SK-N-SH treated with all-trans-retinoic acid at 6 μM for 48 hours (cell line): ENCODE data around the gene TRAPPC4.

Experiments
- ATAC-seq: fragments of 200-7000 bp; cut with Tn5 transposase; 3 replicates; pipeline ENCODE4 v1.9.1; 2020; ENCODE audit warnings: mild to moderate bottlenecking, moderate library complexity
- ARNTL ChIP-seq: fragments of 450-650 bp; formaldehyde crosslinking; IDR thresholded peaks from 2 replicates; pipeline ENCODE4 v1.5.0; 2020; ENCODE audit warnings: low read depth, mild to moderate bottlenecking, moderate library complexity, borderline replicate concordance
- BACH2 ChIP-seq: fragments of 250-450 bp; sonication (Bioruptor Pico); IDR thresholded peaks from 2 replicates; pipeline ENCODE4 v1.9.0; 2021; ENCODE audit warnings: mild to moderate bottlenecking, borderline replicate concordance
- CREB5 ChIP-seq: fragments of 250-450 bp; sonication (Bioruptor Pico); IDR thresholded peaks from 2 replicates; pipeline ENCODE4 v1.5.1; 2020; ENCODE audit warnings: low read depth, mild to moderate bottlenecking, moderate library complexity
- CSDC2 ChIP-seq: fragments of 250-450 bp; sonication (Bioruptor Pico); IDR thresholded peaks from 2 replicates; pipeline ENCODE4 v1.5.0; 2020; ENCODE audit warnings: mild to moderate bottlenecking, moderate library complexity
- ESRRG ChIP-seq: fragments of 250-450 bp; sonication (Bioruptor Pico); IDR thresholded peaks from 2 replicates; pipeline ENCODE4 v1.6.1; 2021; ENCODE audit warnings: mild to moderate bottlenecking
- GLIS3 ChIP-seq: fragments of 250-450 bp; sonication (Bioruptor Pico); IDR thresholded peaks from 2 replicates; pipeline ENCODE4 v1.5.0; 2020; ENCODE audit warnings: mild to moderate bottlenecking, moderate library complexity
- OSR1 ChIP-seq: fragments of 250-450 bp; sonication (Bioruptor Pico); IDR thresholded peaks from 2 replicates; pipeline ENCODE4 v1.8.0; 2022; ENCODE audit warnings: moderate library complexity, mild to moderate bottlenecking, inconsistent platforms
- POU6F1 ChIP-seq: fragments of 250-450 bp; sonication (Bioruptor Pico); IDR thresholded peaks from 2 replicates; pipeline ENCODE4 v1.8.0; 2021; ENCODE audit warnings: low read depth, mild to moderate bottlenecking, moderate library complexity, borderline replicate concordance
- PPARA ChIP-seq: fragments of 250-450 bp; sonication (Bioruptor Pico); IDR thresholded peaks from 2 replicates; pipeline ENCODE4 v1.5.0; 2020; ENCODE audit warnings: mild to moderate bottlenecking, borderline replicate concordance
- RARB ChIP-seq: fragments of 250-450 bp; sonication (Bioruptor Pico); IDR thresholded peaks from 2 replicates; pipeline ENCODE4 v1.8.0; 2021; ENCODE audit warnings: mild to moderate bottlenecking, moderate library complexity
- SNAI2 ChIP-seq: fragments of 250-450 bp; sonication (Bioruptor Pico); IDR thresholded peaks from 2 replicates; pipeline ENCODE4 v1.5.0; 2020; ENCODE audit warnings: mild to moderate bottlenecking, moderate library complexity
- TOX ChIP-seq: fragments of 250-450 bp; sonication (Bioruptor Pico); IDR thresholded peaks from 2 replicates; pipeline ENCODE4 v1.8.0; 2021; ENCODE audit warnings: mild to moderate bottlenecking, moderate library complexity, borderline replicate concordance
- ZFP3 ChIP-seq: fragments of 250-450 bp; sonication (Bioruptor Pico); IDR thresholded peaks from 2 replicates; pipeline ENCODE4 v1.5.0; 2020; ENCODE audit warnings: mild to moderate bottlenecking, moderate library complexity
- ZFP30 ChIP-seq: fragments of 450-650 bp; formaldehyde crosslinking; IDR thresholded peaks from 2 replicates; pipeline ENCODE4 v1.5.0; 2022; ENCODE audit warnings: mild to moderate bottlenecking, moderate library complexity
- ZNF565 ChIP-seq: fragments of 450-650 bp; formaldehyde crosslinking; conservative IDR thresholded peaks from 2 replicates; pipeline ENCODE4 v1.5.0; 2020; ENCODE audit warnings: low read depth, mild to moderate bottlenecking, moderate library complexity
- ZNF70 ChIP-seq: fragments of 450-650 bp; formaldehyde crosslinking; IDR thresholded peaks from 2 replicates; pipeline ENCODE4 v1.5.0; 2020; ENCODE audit warnings: mild to moderate bottlenecking, moderate library complexity
- ZNF8 ChIP-seq: fragments of 450-650 bp; formaldehyde crosslinking; IDR thresholded peaks from 2 replicates; pipeline ENCODE4 v1.5.0; 2020; ENCODE audit warnings: mild to moderate bottlenecking, moderate library complexity
- TF ChIP-seq, protein P1 (sequence below): fragments of 250-450 bp; sonication (Bioruptor Pico); IDR thresholded peaks from 2 replicates; pipeline ENCODE4 v1.8.0; 2020; ENCODE audit warnings: mild to moderate bottlenecking, moderate library complexity, borderline replicate concordance
- TF ChIP-seq, protein P2 (sequence below): fragments of 250-450 bp; sonication (Bioruptor Pico); IDR thresholded peaks from 2 replicates; pipeline ENCODE4 v1.5.1; 2021; ENCODE audit warnings: mild to moderate bottlenecking, moderate library complexity
- TF ChIP-seq, protein P3 (sequence below): fragments of 250-450 bp; sonication (Bioruptor Pico); IDR thresholded peaks from 2 replicates; pipeline ENCODE4 v1.5.0; 2020; ENCODE audit warnings: mild to moderate bottlenecking, moderate library complexity

The TRAPPC4 gene

DNA sequence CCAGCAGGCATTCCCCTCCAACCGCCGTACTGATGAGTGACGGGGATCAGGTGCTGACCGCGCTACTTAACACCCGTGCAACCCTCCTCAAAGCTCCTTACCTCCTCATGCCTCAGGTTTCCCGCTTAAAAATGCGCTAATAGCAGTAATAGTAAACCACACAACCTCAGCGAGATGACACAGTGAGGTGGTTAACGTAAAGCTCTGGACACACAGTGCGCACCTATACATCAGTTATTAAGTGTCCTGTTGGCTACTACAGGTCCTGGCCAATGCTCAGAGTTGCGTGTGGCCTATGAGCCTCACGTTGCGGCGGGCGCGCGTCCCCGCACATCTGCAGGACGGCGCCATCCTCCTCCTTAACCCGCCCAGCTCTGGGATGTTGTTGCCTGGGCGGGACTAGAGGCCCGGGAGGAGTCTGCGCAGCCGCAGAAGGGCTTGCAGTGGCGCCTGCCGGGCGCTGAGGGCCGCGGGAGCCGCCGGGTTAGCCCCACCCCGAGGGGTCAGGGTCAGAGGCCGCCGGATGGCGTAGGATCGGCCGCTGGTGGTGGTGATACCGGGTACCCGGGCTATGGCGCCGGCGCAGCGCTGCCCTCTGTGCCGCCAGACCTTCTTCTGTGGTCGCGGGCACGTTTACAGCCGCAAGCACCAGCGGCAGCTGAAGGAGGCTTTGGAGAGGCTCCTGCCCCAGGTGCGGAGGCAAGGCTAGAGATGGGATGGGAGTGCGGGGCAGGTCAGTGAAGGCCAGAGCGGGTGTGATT lies 20.8 kb upstream of the TRAPPC4 start, which contains the start of gene CENATAC:
Gene CENATAC (plus strand): TSS at position 512 of the 761 bp plus-strand sequence. CDS start 60 bp downstream, at position 572.
- TF ChIP-seq PPARA (CRISPR knock-in tag) (no peak), ESRRG (CRISPR knock-in tag) (no peak), TOX (CRISPR knock-in tag) (no peak), SNAI2 (CRISPR knock-in tag) (no peak), CREB5 (no peak), OSR1 (CRISPR knock-in tag) (no peak), POU6F1 (CRISPR knock-in tag) (no peak), ZFP3 (CRISPR knock-in tag) (no peak), ZNF70 (CRISPR knock-in tag) (no peak)
- TF ChIP-seq, protein P1, sequence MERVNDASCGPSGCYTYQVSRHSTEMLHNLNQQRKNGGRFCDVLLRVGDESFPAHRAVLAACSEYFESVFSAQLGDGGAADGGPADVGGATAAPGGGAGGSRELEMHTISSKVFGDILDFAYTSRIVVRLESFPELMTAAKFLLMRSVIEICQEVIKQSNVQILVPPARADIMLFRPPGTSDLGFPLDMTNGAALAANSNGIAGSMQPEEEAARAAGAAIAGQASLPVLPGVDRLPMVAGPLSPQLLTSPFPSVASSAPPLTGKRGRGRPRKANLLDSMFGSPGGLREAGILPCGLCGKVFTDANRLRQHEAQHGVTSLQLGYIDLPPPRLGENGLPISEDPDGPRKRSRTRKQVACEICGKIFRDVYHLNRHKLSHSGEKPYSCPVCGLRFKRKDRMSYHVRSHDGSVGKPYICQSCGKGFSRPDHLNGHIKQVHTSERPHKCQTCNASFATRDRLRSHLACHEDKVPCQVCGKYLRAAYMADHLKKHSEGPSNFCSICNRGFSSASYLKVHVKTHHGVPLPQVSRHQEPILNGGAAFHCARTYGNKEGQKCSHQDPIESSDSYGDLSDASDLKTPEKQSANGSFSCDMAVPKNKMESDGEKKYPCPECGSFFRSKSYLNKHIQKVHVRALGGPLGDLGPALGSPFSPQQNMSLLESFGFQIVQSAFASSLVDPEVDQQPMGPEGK (CRISPR knock-in tag), result no peak
- TF ChIP-seq, protein P2, sequence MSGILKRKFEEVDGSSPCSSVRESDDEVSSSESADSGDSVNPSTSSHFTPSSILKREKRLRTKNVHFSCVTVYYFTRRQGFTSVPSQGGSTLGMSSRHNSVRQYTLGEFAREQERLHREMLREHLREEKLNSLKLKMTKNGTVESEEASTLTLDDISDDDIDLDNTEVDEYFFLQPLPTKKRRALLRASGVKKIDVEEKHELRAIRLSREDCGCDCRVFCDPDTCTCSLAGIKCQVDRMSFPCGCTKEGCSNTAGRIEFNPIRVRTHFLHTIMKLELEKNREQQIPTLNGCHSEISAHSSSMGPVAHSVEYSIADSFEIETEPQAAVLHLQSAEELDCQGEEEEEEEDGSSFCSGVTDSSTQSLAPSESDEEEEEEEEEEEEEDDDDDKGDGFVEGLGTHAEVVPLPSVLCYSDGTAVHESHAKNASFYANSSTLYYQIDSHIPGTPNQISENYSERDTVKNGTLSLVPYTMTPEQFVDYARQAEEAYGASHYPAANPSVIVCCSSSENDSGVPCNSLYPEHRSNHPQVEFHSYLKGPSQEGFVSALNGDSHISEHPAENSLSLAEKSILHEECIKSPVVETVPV (CRISPR knock-in tag), result no peak
- ATAC-seq, result peak; percentile 96

DNA sequence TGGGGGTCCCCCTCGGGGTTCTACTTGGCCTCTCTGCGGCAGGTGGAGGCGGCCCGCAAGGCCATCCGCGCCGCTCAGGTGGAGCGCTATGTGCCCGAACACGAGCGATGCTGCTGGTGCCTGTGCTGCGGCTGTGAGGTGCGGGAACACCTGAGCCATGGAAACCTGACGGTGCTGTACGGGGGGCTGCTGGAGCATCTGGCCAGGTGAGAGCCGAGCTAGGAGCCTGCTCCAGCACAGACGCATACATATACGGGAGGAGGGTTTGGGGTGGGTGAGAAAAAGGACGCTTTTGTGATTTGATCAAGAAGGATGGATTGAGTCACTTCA lies 20.2 kb upstream of the TRAPPC4 start:
- peak; percentile 55 for ATAC-seq

GRCh38 chr11:118998822-118999221 lies 19.7 kb upstream of the TRAPPC4 start:
- peak; percentile 60 for ATAC-seq
- no peak for TF ChIP-seq TOX (CRISPR knock-in tag)
- TF ChIP-seq ZNF8 (CRISPR knock-in tag), result no peak
- TF ChIP-seq CSDC2 (CRISPR knock-in tag), result no peak
- TF ChIP-seq PPARA (CRISPR knock-in tag), result no peak
- TF ChIP-seq ZNF565 (CRISPR knock-in tag), result no peak
- no peak for TF ChIP-seq RARB (CRISPR knock-in tag)
- TF ChIP-seq, protein P3, sequence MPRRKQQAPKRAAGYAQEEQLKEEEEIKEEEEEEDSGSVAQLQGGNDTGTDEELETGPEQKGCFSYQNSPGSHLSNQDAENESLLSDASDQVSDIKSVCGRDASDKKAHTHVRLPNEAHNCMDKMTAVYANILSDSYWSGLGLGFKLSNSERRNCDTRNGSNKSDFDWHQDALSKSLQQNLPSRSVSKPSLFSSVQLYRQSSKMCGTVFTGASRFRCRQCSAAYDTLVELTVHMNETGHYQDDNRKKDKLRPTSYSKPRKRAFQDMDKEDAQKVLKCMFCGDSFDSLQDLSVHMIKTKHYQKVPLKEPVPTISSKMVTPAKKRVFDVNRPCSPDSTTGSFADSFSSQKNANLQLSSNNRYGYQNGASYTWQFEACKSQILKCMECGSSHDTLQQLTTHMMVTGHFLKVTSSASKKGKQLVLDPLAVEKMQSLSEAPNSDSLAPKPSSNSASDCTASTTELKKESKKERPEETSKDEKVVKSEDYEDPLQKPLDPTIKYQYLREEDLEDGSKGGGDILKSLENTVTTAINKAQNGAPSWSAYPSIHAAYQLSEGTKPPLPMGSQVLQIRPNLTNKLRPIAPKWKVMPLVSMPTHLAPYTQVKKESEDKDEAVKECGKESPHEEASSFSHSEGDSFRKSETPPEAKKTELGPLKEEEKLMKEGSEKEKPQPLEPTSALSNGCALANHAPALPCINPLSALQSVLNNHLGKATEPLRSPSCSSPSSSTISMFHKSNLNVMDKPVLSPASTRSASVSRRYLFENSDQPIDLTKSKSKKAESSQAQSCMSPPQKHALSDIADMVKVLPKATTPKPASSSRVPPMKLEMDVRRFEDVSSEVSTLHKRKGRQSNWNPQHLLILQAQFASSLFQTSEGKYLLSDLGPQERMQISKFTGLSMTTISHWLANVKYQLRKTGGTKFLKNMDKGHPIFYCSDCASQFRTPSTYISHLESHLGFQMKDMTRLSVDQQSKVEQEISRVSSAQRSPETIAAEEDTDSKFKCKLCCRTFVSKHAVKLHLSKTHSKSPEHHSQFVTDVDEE (CRISPR knock-in tag), result no peak
- TF ChIP-seq ZFP30 (CRISPR knock-in tag), result no peak
- TF ChIP-seq ZNF70 (CRISPR knock-in tag), result no peak
- TF ChIP-seq ZFP3 (CRISPR knock-in tag), result no peak
- TF ChIP-seq CREB5, result no peak
- TF ChIP-seq ARNTL (CRISPR knock-in tag), result no peak
- no peak for TF ChIP-seq GLIS3 (CRISPR knock-in tag)
- TF ChIP-seq SNAI2 (CRISPR knock-in tag), result no peak

More for the DNA sequence above, 20.2 kb upstream of the TRAPPC4 start:
- TF ChIP-seq ZFP30 (CRISPR knock-in tag), result no peak
- TF ChIP-seq, protein P2 (CRISPR knock-in tag), result no peak
- no peak for TF ChIP-seq ZNF565 (CRISPR knock-in tag)
- TF ChIP-seq BACH2 (CRISPR knock-in tag), result no peak
- no peak for TF ChIP-seq CREB5
